H1 (cell line): ENCODE data around the gene TEX54. TPM values are rescaled to one million over a fixed set of nuclear protein-coding genes. Genes with fewer than 3 reads are reported as not detected.

Experiments used
- CTCF ChIA-PET: fragments of 300-600 bp; sonication (Branson Sonifier 250); formaldehyde crosslinking; loops from one replicate; lab custom pipeline; 2021; ENCODE audit not compliant: partially characterized antibody; lab: Charles Lee
- POLR2A ChIA-PET: fragments of 300-600 bp; sonication (Branson Sonifier 250); formaldehyde crosslinking; loops from one replicate; lab custom pipeline; 2021; ENCODE audit warnings: inconsistent platforms; ENCODE audit not compliant: partially characterized antibody; lab: Charles Lee
- DNase-seq, 2 experiments: peaks; one replicate each; pipeline versions ENCODE4 v3.0.0 to v3.0.0-alpha.2; 2010 to 2022; ENCODE audit warnings: low spot score in 2 of 2, low read depth in 1 of 2, mixed read lengths in 1 of 2
- FAIRE-seq: peaks from 2 replicates; lab custom pipeline; 2011; peaks lifted over from hg19 to GRCh38; lab: Jason Lieb, UNC
- H2AFZ ChIP-seq: 2 replicates; pipeline ENCODE4 v1.8.1; 2012; ENCODE audit warnings: low read length, inconsistent platforms
- H2AK5ac ChIP-seq: 2 replicates; pipeline ENCODE4 v1.6.1; 2013; ENCODE audit warnings: low read depth, low read length
- H2BK120ac ChIP-seq: replicated peaks from 2 replicates; pipeline ENCODE3; 2013; ENCODE audit warnings: low read depth, low read length, inconsistent platforms
- H2BK12ac ChIP-seq: 2 replicates; pipeline ENCODE4 v1.6.1; 2013; ENCODE audit warnings: low read depth, low read length
- H2BK15ac ChIP-seq: 2 replicates; pipeline ENCODE4 v1.6.1; 2013; ENCODE audit warnings: low read length
- H2BK20ac ChIP-seq: 2 replicates; pipeline ENCODE4 v1.6.1; 2013; ENCODE audit warnings: low read length
- H2BK5ac ChIP-seq: 2 replicates; pipeline ENCODE4 v1.6.1; 2013; ENCODE audit warnings: low read depth, low read length
- H3K14ac ChIP-seq: 2 replicates; pipeline ENCODE4 v1.6.1; 2013; ENCODE audit warnings: inconsistent platforms; ENCODE audit not compliant: insufficient read length
- H3K18ac ChIP-seq: 2 replicates; pipeline ENCODE4 v1.6.1; 2013; ENCODE audit warnings: low read length; ENCODE audit errors: extremely low read depth
- H3K23ac ChIP-seq: 2 replicates; pipeline ENCODE4 v1.6.1; 2013; ENCODE audit warnings: inconsistent platforms; ENCODE audit not compliant: insufficient read length
- H3K23me2 ChIP-seq: 2 replicates; pipeline ENCODE4 v1.6.1; 2013; ENCODE audit warnings: low read depth, low read length
- H3K27ac ChIP-seq: 2 replicates; pipeline ENCODE4 v1.6.1; 2011; ENCODE audit warnings: low read depth, low read length, inconsistent platforms
- H3K27me3 ChIP-seq, 4 experiments: replicated peaks in 1 of 4; 1 replicate in 1 of 4; 2 replicates in 3 of 4; pipeline versions ENCODE4 v1.6.1 to v1.8.1; 2011 to 2013; ENCODE audit warnings: low read length in 3 of 4, mild to moderate bottlenecking in 3 of 4, inconsistent platforms in 2 of 4, mixed read lengths in 2 of 4, moderate library complexity in 1 of 4; ENCODE audit not compliant: control insufficient read depth in 3 of 4, insufficient read depth in 3 of 4; ENCODE audit errors: extremely low read depth in 1 of 4
- H3K36me3 ChIP-seq, 4 experiments: 2 replicates each; pipeline versions ENCODE4 v1.6.1 to v1.8.1; 2011 to 2013; ENCODE audit warnings: mild to moderate bottlenecking in 4 of 4, low read length in 3 of 4, moderate library complexity in 2 of 4, control low read depth in 1 of 4, inconsistent platforms in 1 of 4; ENCODE audit not compliant: insufficient read depth in 4 of 4, control insufficient read depth in 2 of 4
- H3K4ac ChIP-seq: replicated peaks from 2 replicates; pipeline ENCODE3; 2013; ENCODE audit warnings: low read length, low read depth, mixed read lengths, inconsistent platforms; ENCODE audit not compliant: insufficient read length
- H3K4me1 ChIP-seq, 4 experiments: replicated peaks in 1 of 4; 1 replicate in 1 of 4; 2 replicates in 3 of 4; pipeline versions ENCODE4 v1.6.1 to v1.8.1; 2011 to 2013; ENCODE audit warnings: low read length in 3 of 4, inconsistent platforms in 2 of 4, mixed read lengths in 1 of 4; ENCODE audit not compliant: insufficient read depth in 4 of 4, control insufficient read depth in 3 of 4
- H3K4me2 ChIP-seq, 2 experiments: 2 replicates each; pipeline versions ENCODE4 v1.6.1 to v1.8.1; 2011 to 2013; ENCODE audit warnings: low read depth in 2 of 2, low read length in 2 of 2, control low read depth in 1 of 2, inconsistent platforms in 1 of 2, mild to moderate bottlenecking in 1 of 2; ENCODE audit not compliant: insufficient read depth in 1 of 2
- H3K4me3 ChIP-seq, 4 experiments: fragments of 200-600, 300-600 bp in 1 of 4; sonication (generic), shearing (Covaris generic), sonication (Bioruptor Twin) in 1 of 4; 2 replicates each; pipeline versions ENCODE4 v1.5.1 to v1.8.1; 2011 to 2016; ENCODE audit warnings: low read length in 4 of 4, low read depth in 3 of 4, control low read depth in 2 of 4, inconsistent platforms in 2 of 4, mild to moderate bottlenecking in 2 of 4, mixed read lengths in 1 of 4, moderate library complexity in 1 of 4; ENCODE audit not compliant: insufficient read depth in 2 of 4; ENCODE audit errors: extremely low read depth in 1 of 4
- H3K56ac ChIP-seq: replicated peaks from 2 replicates; pipeline ENCODE3; 2013; ENCODE audit warnings: low read depth, mild to moderate bottlenecking, mixed read lengths, low read length, inconsistent platforms; ENCODE audit not compliant: insufficient read length
- H3K79me1 ChIP-seq: 2 replicates; pipeline ENCODE4 v1.6.1; 2013; ENCODE audit warnings: low read depth, low read length, control low read depth
- H3K79me2 ChIP-seq, 2 experiments: 2 replicates each; pipeline versions ENCODE4 v1.6.1 to v1.8.1; 2012 to 2013; ENCODE audit warnings: low read length in 2 of 2, mild to moderate bottlenecking in 2 of 2, inconsistent platforms in 1 of 2; ENCODE audit not compliant: insufficient read depth in 2 of 2, control insufficient read depth in 1 of 2
- H3K9ac ChIP-seq, 4 experiments: replicated peaks in 1 of 4; 1 replicate in 1 of 4; 2 replicates in 3 of 4; pipeline versions ENCODE4 v1.6.1 to v1.8.1; 2011 to 2013; ENCODE audit warnings: low read depth in 3 of 4, low read length in 3 of 4, control low read depth in 2 of 4, mild to moderate bottlenecking in 2 of 4, moderate library complexity in 2 of 4, inconsistent platforms in 1 of 4; ENCODE audit errors: extremely low read depth in 1 of 4
- H3K9me3 ChIP-seq, 2 experiments: 2 replicates each; pipeline versions ENCODE4 v1.6.1 to v1.8.1; 2012 to 2013; ENCODE audit warnings: mild to moderate bottlenecking in 2 of 2, moderate library complexity in 2 of 2, control low read depth in 1 of 2, inconsistent platforms in 1 of 2, low read depth in 1 of 2, low read length in 1 of 2, mixed read lengths in 1 of 2; ENCODE audit not compliant: insufficient read depth in 2 of 2
- H4K20me1 ChIP-seq, 2 experiments: replicated peaks in 1 of 2; 2 replicates each; pipeline versions ENCODE3 to v1.8.1; 2011 to 2013; ENCODE audit warnings: inconsistent platforms in 2 of 2, low read length in 2 of 2, mild to moderate bottlenecking in 1 of 2; ENCODE audit not compliant: insufficient read depth in 2 of 2, control insufficient read depth in 1 of 2
- H4K5ac ChIP-seq: 2 replicates; pipeline ENCODE4 v1.6.1; 2013; ENCODE audit warnings: low read length, low read depth, mixed read lengths, inconsistent platforms; ENCODE audit not compliant: insufficient read length
- H4K8ac ChIP-seq: 2 replicates; pipeline ENCODE4 v1.8.0; 2013; ENCODE audit warnings: mild to moderate bottlenecking, moderate library complexity, low read length, inconsistent platforms; ENCODE audit not compliant: insufficient read depth; ENCODE audit errors: extremely low read depth
- H4K91ac ChIP-seq: replicated peaks from 2 replicates; pipeline ENCODE3; 2013; ENCODE audit warnings: low read length, mixed read lengths, inconsistent platforms; ENCODE audit not compliant: insufficient read length
- BACH1 ChIP-seq: IDR thresholded peaks from 2 replicates; pipeline ENCODE4 v1.6.1; 2012; ENCODE audit warnings: low read length, improper control_type of control experiment
- BCL11A ChIP-seq, 2 experiments: IDR thresholded peaks; one replicate each; pipeline ENCODE4 v1.6.1; 2011; ENCODE audit warnings: low read depth in 2 of 2, low read length in 2 of 2, mild to moderate bottlenecking in 2 of 2
- BRCA1 ChIP-seq: IDR thresholded peaks from 2 replicates; pipeline ENCODE4 v1.6.1; 2012; ENCODE audit warnings: low read depth, low read length, improper control_type of control experiment
- CEBPB ChIP-seq: IDR thresholded peaks from 2 replicates; pipeline ENCODE4 v1.6.1; 2012; ENCODE audit warnings: low read depth, low read length
- E2F6 ChIP-seq: IDR thresholded peaks from 2 replicates; pipeline ENCODE4 v1.6.1; 2012; ENCODE audit warnings: inconsistent platforms
- MAX ChIP-seq: IDR thresholded peaks from 2 replicates; pipeline ENCODE4 v1.6.1; 2012; ENCODE audit warnings: inconsistent platforms
- RAD21 ChIP-seq, 2 experiments: IDR thresholded peaks in 1 of 2; conservative IDR thresholded peaks in 1 of 2; 2 replicates each; pipeline ENCODE4 v1.6.1; 2011; ENCODE audit warnings: low read depth in 2 of 2, low read length in 2 of 2, improper control_type of control experiment in 1 of 2, inconsistent platforms in 1 of 2, mild to moderate bottlenecking in 1 of 2, moderate library complexity in 1 of 2
- RFX5 ChIP-seq: IDR thresholded peaks from 2 replicates; pipeline ENCODE4 v1.6.1; 2011; ENCODE audit warnings: low read depth, low read length, improper control_type of control experiment, borderline replicate concordance
- SIRT6 ChIP-seq: IDR thresholded peaks from one replicate; pipeline ENCODE4 v1.7.1; 2012; ENCODE audit warnings: low read length, inconsistent platforms
- SP4 ChIP-seq: IDR thresholded peaks from 2 replicates; pipeline ENCODE4 v1.6.1; 2012; ENCODE audit warnings: low read length, inconsistent platforms
- YY1 ChIP-seq: IDR thresholded peaks from 2 replicates; pipeline ENCODE4 v1.6.1; 2011; ENCODE audit warnings: low read depth, mild to moderate bottlenecking, low read length
- WGBS, 2 experiments: shearing (Covaris generic) in 1 of 2; methylation state at CpG; one replicate each; pipeline versions ENCODE4 v1.1.6 to v1.1.7; 2013 to 2015; ENCODE audit warnings: low lambda C conversion rate in 2 of 2, mixed read lengths in 2 of 2, inconsistent platforms in 1 of 2, low coverage in 1 of 2, missing lambda C conversion rate in 1 of 2; ENCODE audit not compliant: insufficient replicate concordance in 2 of 2, insufficient coverage in 1 of 2, insufficient read length in 1 of 2; ENCODE audit errors: extremely low coverage in 1 of 2, missing lambda C conversion rate in 1 of 2; 5-methylcytosine and 5-hydroxymethylcytosine counted together
- polyA plus RNA-seq, 7 experiments: library from polyadenylated mRNA; depleted of rRNA in 3 of 7; stranded (reverse) in 5 of 7; unstranded in 2 of 7; fragments of >200 nt in 5 of 7; fragments of 200-250 nt in 2 of 7; gene quantifications; 1 replicate in 5 of 7; 2 replicates in 1 of 7; 4 replicates in 1 of 7; pipeline versions ENCODE4 v1.2.1 to v1.2.3, GENCODE V29; 2011 to 2013; ENCODE audit warnings: missing spikeins in 2 of 7, mixed read lengths in 2 of 7
- total RNA-seq: library from RNA; stranded (reverse); fragmentation: NEBNext Ultra II Directional; extraction: Animal tissue kit (Norgen Biotek cat#: 25700); gene quantifications from 2 replicates; pipeline ENCODE4 v1.2.1, GENCODE V29; 2021

Gene TEX54
- total and polyA plus RNA-seq, 2 of the 8 experiments (the other 6 are each of a cell fraction or from before 2014, with no cell fraction given), result 1.2 TPM; not detected in 1

- H3K14ac ChIP-seq, result no peak overlapping the region
- peak overlapping the region; percentile 95 for H3K27ac ChIP-seq
- DNase-seq (no peak), FAIRE-seq (no peak)
- H3K9me3 ChIP-seq, result no peaks in the 10 kb centered on the region
- H3K23ac ChIP-seq, result no peak overlapping the region
- no peak overlapping the region for H3K4ac ChIP-seq
- H3K23me2 ChIP-seq, result peaks cover 15% of the 10 kb centered on the region
- H3K79me1 ChIP-seq, result peaks cover 5% of the 10 kb centered on the region; the same call in 1 of the 2 replicates
- peaks cover 45 to 67% of the 10 kb centered on the region in 2 experiments for H3K79me2 ChIP-seq
- ChIA-PET CTCF (interaction anchor here (0.5 to 1.5 kb wide), 10 partner anchors 10 to 503 kb away, joined by 3 to 5 read pairs (median 3); partner anchors contain the start of gene ZBTB3), POLR2A (interaction anchor here (0.6 to 20.0 kb wide), 33 partner anchors 11 to 1332 kb away, joined by 3 to 2104 read pairs (median 8); partner anchors contain the start of genes B3GAT3, BSCL2, C11orf98 and CHRM1)
- peaks cover 4 to 6% (median 5%) of the 10 kb centered on the region in 4 experiments; a peak in 4 of 7 replicates for H3K4me1 ChIP-seq
- H4K91ac ChIP-seq, result no peak overlapping the region
- no peak overlapping the region for H3K56ac ChIP-seq
- H2BK12ac ChIP-seq, result no peak overlapping the region
- H2BK5ac ChIP-seq, result no peak overlapping the region
- H3K4me2 ChIP-seq, result peak overlapping the region; percentile 84 to 95
- no peak overlapping the region for H2BK15ac ChIP-seq
- no peak overlapping the region for H2BK120ac ChIP-seq
- H4K20me1 ChIP-seq, result peaks cover 4 to 28% of the 10 kb centered on the region in 2 experiments
- no peak overlapping the region for H2BK20ac ChIP-seq
- H3K18ac ChIP-seq, result no peak overlapping the region
- H3K4me3 ChIP-seq, result peak overlapping the region; percentile 74 to 100 (median 90)
- no peak overlapping the region for H4K5ac ChIP-seq
- H2AFZ ChIP-seq, result no peak overlapping the region
- peaks cover 32 to 40% (median 37%) of the 10 kb centered on the region in 4 experiments for H3K36me3 ChIP-seq
- peak overlapping the region; percentile 99 to 100 (median 100) for H3K9ac ChIP-seq
- H3K27me3 ChIP-seq, result no peaks in the 10 kb centered on the region
- no peak overlapping the region for H4K8ac ChIP-seq
- no peak overlapping the region for H2AK5ac ChIP-seq
- WGBS, 2 experiments, result 10% methylated on average over 8 of the region's 8 CpGs; no CpG with 5 or more reads in 1 of the 2 experiments
- no peak for TF ChIP-seq BACH1
- TF ChIP-seq E2F6, result no peak
- no peak for TF ChIP-seq BRCA1
- TF ChIP-seq MAX, result no peak
- TF ChIP-seq RAD21 (IDR thresholded peaks at IDR 0.05 in 1 of 2, conservative IDR thresholded peaks at IDR 0.05 in 1 of 2; ENCODE audit: low read depth in 2 of 2, low read length in 2 of 2), result no peak
- TF ChIP-seq RFX5, result no peak
- TF ChIP-seq BCL11A (IDR thresholded peaks at IDR 0.05; ENCODE audit: low read depth in 2 of 2, low read length in 2 of 2), result no peak
- no peak for TF ChIP-seq SIRT6
- no peak for TF ChIP-seq YY1
- no peak for TF ChIP-seq SP4
- TF ChIP-seq CEBPB, result no peak
These were observed 21.6 kb upstream of the TEX54 start for GRCh38 chr11:62854013-62854824.
